Right atrium auricular region (tissue), 2 donors: ENCODE data around the gene RASGRF1. TPM values are rescaled to one million over a fixed set of nuclear protein-coding genes. Genes with fewer than 3 reads are reported as not detected.

Source experiments
- DNase-seq: peaks from one replicate; pipeline ENCODE4 v3.0.0-alpha.2; 2019; ENCODE audit warnings: low spot score
- H3K27ac ChIP-seq, 2 donors: fragments of 200-600 bp; sonication (generic); 1 replicate in 1 of 2; 2 replicates in 1 of 2; pipeline ENCODE4 v1.5.1; 2016 to 2019
- H3K27me3 ChIP-seq, 2 donors: fragments of 200-600 bp; sonication (generic); one replicate each; pipeline versions ENCODE4 v1.5.1 to v1.6.0; 2017 to 2019
- H3K36me3 ChIP-seq: fragments of 200-600 bp; sonication (generic); one replicate; pipeline ENCODE4 v1.5.1; 2016
- H3K4me1 ChIP-seq, 2 donors: fragments of 200-600 bp; sonication (generic); one replicate each; pipeline versions ENCODE4 v1.5.1 to v1.6.0; 2017 to 2019
- H3K4me3 ChIP-seq, 2 donors: fragments of 200-600 bp; sonication (generic); 1 replicate in 1 of 2; 2 replicates in 1 of 2; pipeline ENCODE4 v1.5.1; 2017 to 2019; ENCODE audit warnings: mild to moderate bottlenecking in 1 of 2, moderate library complexity in 1 of 2
- H3K9me3 ChIP-seq, 2 donors: fragments of 200-600 bp; sonication (generic); one replicate each; pipeline ENCODE4 v1.5.1; 2019
- CTCF ChIP-seq, 2 donors: fragments of 200-600 bp; sonication (generic); IDR thresholded peaks; one replicate each; pipeline ENCODE4 v1.5.1; 2019; ENCODE audit warnings: antibody characterized with exemption in 2 of 2
- total RNA-seq, 2 donors: library from RNA; depleted of rRNA; stranded (reverse); fragments of >200 nt; gene quantifications; one replicate each; pipeline ENCODE4 v1.1.0, GENCODE V29; 2016

The RASGRF1 gene
- total RNA-seq, 2 donors from 2014 or later, result 1.0 TPM; not detected in 1

- H3K27ac ChIP-seq, result no peak overlapping the region
- no peak for DNase-seq
- no peaks in the 10 kb centered on the region for H3K36me3 ChIP-seq
- no peak overlapping the region for H3K4me3 ChIP-seq
- H3K4me1 ChIP-seq, result no peaks in the 10 kb centered on the region
- no peak for TF ChIP-seq CTCF (IDR thresholded peaks at IDR 0.05)
- no peaks in the 10 kb centered on the region for H3K27me3 ChIP-seq
- no peaks in the 10 kb centered on the region for H3K9me3 ChIP-seq
These were observed 71.6 kb downstream of the RASGRF1 start for GRCh38 chr15:79018960-79019359.

GRCh38 chr15:79017953-79018352 lies 72.6 kb downstream of the RASGRF1 start:
- no peak overlapping the region for H3K4me3 ChIP-seq
- no peaks in the 10 kb centered on the region for H3K4me1 ChIP-seq
- H3K36me3 ChIP-seq, result no peaks in the 10 kb centered on the region
- no peaks in the 10 kb centered on the region for H3K27me3 ChIP-seq
- H3K9me3 ChIP-seq, result no peaks in the 10 kb centered on the region
- no peak for TF ChIP-seq CTCF (IDR thresholded peaks at IDR 0.05)
- DNase-seq, result no peak
- no peak overlapping the region for H3K27ac ChIP-seq

- H3K27me3 ChIP-seq, result no peaks in the 10 kb centered on the region
- no peak for DNase-seq
- no peak overlapping the region for H3K27ac ChIP-seq
- no peak overlapping the region for H3K4me3 ChIP-seq
- H3K4me1 ChIP-seq, result no peaks in the 10 kb centered on the region
- no peak for TF ChIP-seq CTCF (IDR thresholded peaks at IDR 0.05)
- H3K9me3 ChIP-seq, result no peaks in the 10 kb centered on the region
- no peaks in the 10 kb centered on the region for H3K36me3 ChIP-seq
These were observed 73.9 kb downstream of the RASGRF1 start for GRCh38 chr15:79016527-79017170.

GRCh38 chr15:79015416-79015815 lies 75.2 kb downstream of the RASGRF1 start:
- H3K36me3 ChIP-seq, result no peaks in the 10 kb centered on the region
- no peak for TF ChIP-seq CTCF (IDR thresholded peaks at IDR 0.05)

GRCh38 chr15:79010278-79010677 lies 80.3 kb downstream of the RASGRF1 start:
- Histone ChIP-seq H3K4me3 (no peak overlapping the region), H3K36me3 (no peaks in the 10 kb centered on the region), H3K4me1 (no peaks in the 10 kb centered on the region), H3K9me3 (no peaks in the 10 kb centered on the region), H3K27me3 (no peaks in the 10 kb centered on the region), H3K27ac (no peak overlapping the region)
- DNase-seq, result no peak
- no peak for TF ChIP-seq CTCF (IDR thresholded peaks at IDR 0.05)

More at GRCh38 chr15:79015416-79015815, 75.2 kb downstream of the RASGRF1 start:
- no peak overlapping the region for H3K4me3 ChIP-seq
- H3K9me3 ChIP-seq, result no peaks in the 10 kb centered on the region
- H3K27me3 ChIP-seq, result no peaks in the 10 kb centered on the region
- H3K27ac ChIP-seq, result no peak overlapping the region
- no peak for DNase-seq
- no peaks in the 10 kb centered on the region for H3K4me1 ChIP-seq

- Histone ChIP-seq H3K27me3 (no peaks in the 10 kb centered on the region), H3K4me1 (peaks cover 0 to 7% of the 10 kb centered on the region in 2 donors), H3K4me3 (no peak overlapping the region), H3K27ac (no peak overlapping the region), H3K36me3 (no peaks in the 10 kb centered on the region), H3K9me3 (no peaks in the 10 kb centered on the region)
- no peak for DNase-seq
- TF ChIP-seq CTCF (IDR thresholded peaks at IDR 0.05), result no peak
These were observed 81.2 kb downstream of the RASGRF1 start for GRCh38 chr15:79009379-79009778.
